Cardiac muscle cell (in vitro differentiated cells and primary cell): ENCODE measurements around the gene KCNQ5. TPM values are rescaled to one million over a fixed set of nuclear protein-coding genes. Genes with fewer than 3 reads are reported as not detected.

Experiments
- DNase-seq, 2 donors: peaks; one replicate each; pipeline versions ENCODE4 v3.0.0 to v3.0.0-alpha.2; 2010 to 2017; ENCODE audit warnings: low read depth in 1 of 2, low spot score in 1 of 2
- H3K27ac ChIP-seq: fragments of 200-600 bp; sonication (generic); 2 replicates; pipeline ENCODE4 v1.5.1; 2016
- H3K27me3 ChIP-seq: fragments of 200-600 bp; sonication (generic); 2 replicates; pipeline ENCODE4 v1.6.0; 2016; ENCODE audit warnings: control low read depth
- H3K36me3 ChIP-seq: fragments of 200-600 bp; sonication (generic); 2 replicates; pipeline ENCODE4 v1.5.1; 2016; ENCODE audit warnings: control low read depth
- H3K4me1 ChIP-seq: fragments of 200-600 bp; sonication (generic); 2 replicates; pipeline ENCODE4 v1.8.1; 2017; ENCODE audit warnings: low read depth, mild to moderate bottlenecking, mixed run types
- H3K4me3 ChIP-seq: fragments of 200-600 bp; sonication (generic); 2 replicates; pipeline ENCODE4 v1.5.1; 2016; ENCODE audit warnings: mild to moderate bottlenecking
- H3K9me3 ChIP-seq: fragments of 200-600 bp; sonication (generic); 2 replicates; pipeline ENCODE4 v1.5.1; 2017; ENCODE audit warnings: low read depth, mild to moderate bottlenecking, control low read depth
- CTCF ChIP-seq: IDR thresholded peaks from 2 replicates; pipeline ENCODE4 v1.5.1; 2012; ENCODE audit warnings: low read depth, mild to moderate bottlenecking, low read length
- polyA plus RNA-seq: library from polyadenylated mRNA; unstranded; fragments of >200 nt; fragmentation: Nextera tagmentation; extraction: Ambion mirVana; gene quantifications from 2 replicates; pipeline ENCODE4 v1.2.1, GENCODE V29; 2016
- total RNA-seq: library from RNA; depleted of rRNA; stranded (reverse); fragments of >200 nt; gene quantifications from 2 replicates; pipeline ENCODE4 v1.2.3, GENCODE V29; 2016

KCNQ5 gene
- total and polyA plus RNA-seq, 2 experiments from 2014 or later, result 31.4 to 45.4 TPM

GRCh38 chr6:73240730-73241129 lies 618.9 kb downstream of the KCNQ5 start:
- H3K36me3 ChIP-seq, result no peaks in the 10 kb centered on the region
- no peaks in the 10 kb centered on the region for H3K27me3 ChIP-seq
- DNase-seq, result no peak
- H3K27ac ChIP-seq, result no peak overlapping the region
- H3K4me3 ChIP-seq, result no peak overlapping the region
- TF ChIP-seq CTCF, result no peak
- H3K4me1 ChIP-seq, result no peaks in the 10 kb centered on the region
- H3K9me3 ChIP-seq, result no peaks in the 10 kb centered on the region

GRCh38 chr6:73242001-73242400 lies 620.1 kb downstream of the KCNQ5 start:
- no peak for TF ChIP-seq CTCF
- Histone ChIP-seq H3K36me3 (no peaks in the 10 kb centered on the region), H3K9me3 (no peaks in the 10 kb centered on the region), H3K4me1 (no peaks in the 10 kb centered on the region), H3K4me3 (no peak overlapping the region), H3K27me3 (no peaks in the 10 kb centered on the region), H3K27ac (no peak overlapping the region)
- DNase-seq, result no peak
